Limb (tissue), 2 donors: ENCODE results near the gene RAB40C.

Experiments
- DNase-seq, 2 donors: peaks; one replicate each; pipeline ENCODE4 v3.0.0-alpha.2; 2016; ENCODE audit errors: extremely low spot score in 2 of 2

The RAB40C gene, protein sequence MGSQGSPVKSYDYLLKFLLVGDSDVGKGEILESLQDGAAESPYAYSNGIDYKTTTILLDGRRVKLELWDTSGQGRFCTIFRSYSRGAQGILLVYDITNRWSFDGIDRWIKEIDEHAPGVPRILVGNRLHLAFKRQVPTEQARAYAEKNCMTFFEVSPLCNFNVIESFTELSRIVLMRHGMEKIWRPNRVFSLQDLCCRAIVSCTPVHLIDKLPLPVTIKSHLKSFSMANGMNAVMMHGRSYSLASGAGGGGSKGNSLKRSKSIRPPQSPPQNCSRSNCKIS

DNA sequence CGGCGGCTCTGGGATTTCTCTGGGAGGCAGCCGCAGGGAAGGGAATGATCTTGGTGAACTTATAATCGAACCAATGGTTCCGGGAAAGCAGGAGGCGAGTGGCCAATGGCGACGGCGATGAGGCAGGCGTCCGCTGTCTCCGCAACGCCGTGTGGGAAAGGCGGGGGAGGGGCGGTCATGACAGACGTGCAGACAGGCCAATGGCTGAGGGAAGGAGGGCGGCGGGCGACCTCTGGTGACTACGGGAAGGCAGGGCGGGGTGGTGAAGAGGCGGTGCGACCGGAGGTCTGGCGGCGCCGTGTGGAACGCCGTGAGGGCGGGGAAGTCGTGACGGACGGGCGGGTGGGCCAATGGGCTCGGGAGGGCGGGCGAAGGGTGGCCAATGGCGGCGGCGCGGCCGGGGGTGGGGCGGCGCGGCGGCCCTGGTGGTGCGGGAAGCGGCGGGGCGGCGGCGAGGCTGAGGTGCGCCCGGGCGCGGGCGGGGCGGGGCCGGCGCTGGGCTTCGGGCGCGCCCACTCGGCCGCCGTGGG is at the start of gene RAB40C:
Gene RAB40C, plus strand, starts transcription at position 409 of the 530 bp plus-strand sequence. CDS start 226 bp downstream, outside the sequence.
- peak; percentile 97 to 100 for DNase-seq

DNA sequence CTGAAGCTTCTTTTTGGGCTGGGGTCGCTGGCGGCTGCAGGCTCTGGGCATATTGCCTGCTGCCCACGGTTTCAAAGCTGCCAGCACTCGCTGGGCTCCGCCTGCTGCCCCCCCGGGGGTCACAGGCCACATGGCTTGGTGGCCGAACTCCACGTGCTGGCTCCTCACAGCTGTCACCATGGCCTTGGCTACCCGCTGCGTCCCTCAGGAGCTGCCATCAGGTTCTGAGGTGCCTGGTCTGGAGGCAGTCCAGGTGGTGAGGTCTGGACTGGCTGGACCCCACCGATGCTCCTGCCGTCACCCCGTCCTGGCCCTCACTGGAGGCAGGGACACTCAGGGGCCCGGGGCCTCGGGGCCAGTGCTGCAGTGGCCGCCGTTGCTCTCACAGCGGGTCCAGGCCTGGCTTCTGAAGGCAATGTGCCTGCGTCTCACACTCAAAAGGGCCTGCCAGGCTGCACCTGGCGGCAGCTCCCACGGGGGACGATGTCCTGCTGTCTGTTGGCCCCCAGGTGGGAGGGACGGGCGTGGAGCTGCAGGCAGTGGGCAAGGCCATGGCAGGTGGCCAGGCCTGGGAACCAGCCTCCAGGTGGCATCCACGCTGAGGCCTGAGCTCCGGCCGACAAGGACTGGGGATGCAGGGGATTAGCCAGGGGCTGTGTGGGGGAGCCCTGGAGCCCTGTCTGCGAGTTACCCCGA is 49.1 kb upstream of the RAB40C start:
- DNase-seq, result no peak

DNA sequence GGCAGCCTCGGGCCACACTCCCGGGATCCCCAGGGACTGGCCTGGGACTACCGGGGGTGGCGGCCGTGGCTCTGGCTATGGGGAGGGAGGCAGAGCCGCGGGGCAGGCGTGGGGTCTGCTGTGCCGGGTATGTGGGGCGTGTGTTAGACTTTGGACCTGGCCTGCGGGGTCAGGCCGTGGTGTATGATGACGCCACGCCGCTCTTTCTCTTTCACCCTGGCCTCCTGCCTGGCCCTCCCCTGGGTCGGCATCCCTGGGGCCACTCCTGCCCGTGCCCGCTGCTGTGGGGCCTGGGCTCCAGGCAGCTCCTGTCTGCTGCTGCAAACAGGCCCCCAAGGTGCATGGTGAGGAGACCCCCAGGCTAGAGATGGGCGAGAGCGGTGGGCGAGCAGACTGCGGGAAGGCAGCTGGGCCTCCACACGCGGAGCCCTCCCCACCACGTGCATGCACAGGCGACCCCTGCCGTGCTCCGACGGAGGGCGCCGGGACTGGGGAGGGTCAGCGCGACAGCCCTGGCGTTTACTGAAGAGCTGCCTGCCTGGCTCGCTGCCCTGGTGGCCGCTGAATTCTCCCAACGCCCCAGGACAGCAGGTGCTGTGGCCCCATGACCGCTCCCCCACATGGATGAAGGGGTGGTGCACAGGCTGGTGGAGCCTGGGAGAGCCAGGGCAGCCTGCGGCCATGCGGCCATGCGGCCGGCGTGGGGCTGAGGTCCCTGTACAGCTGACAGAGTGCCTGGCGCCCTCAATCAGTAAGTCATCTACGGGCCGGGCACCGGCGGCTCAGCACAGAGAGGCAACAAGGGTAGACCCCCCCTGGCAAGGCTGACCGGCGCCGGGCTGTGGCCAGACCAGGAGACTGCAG is 46.3 kb upstream of the RAB40C start:
- no peak for DNase-seq

DNA sequence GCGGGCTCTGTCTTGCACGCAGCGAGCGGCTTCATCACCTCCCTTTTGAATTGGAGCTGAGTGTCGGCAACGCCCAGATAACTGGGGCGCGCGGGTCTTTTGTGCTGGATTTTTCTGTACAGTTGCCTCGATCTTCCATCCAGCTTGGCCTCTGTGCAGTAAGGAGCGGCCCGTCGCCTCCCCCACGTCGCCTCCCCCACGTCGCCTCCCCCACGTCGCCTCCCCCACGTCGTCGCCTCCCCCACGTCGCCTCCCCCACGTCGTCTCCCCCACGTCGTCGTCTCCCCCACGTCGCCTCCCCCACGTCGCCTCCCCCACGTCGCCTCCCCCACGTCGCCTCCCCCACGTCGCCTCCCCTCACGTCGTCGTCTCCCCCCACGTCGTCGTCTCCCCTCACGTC is 45.3 kb upstream of the RAB40C start:
- no peak for DNase-seq

DNA sequence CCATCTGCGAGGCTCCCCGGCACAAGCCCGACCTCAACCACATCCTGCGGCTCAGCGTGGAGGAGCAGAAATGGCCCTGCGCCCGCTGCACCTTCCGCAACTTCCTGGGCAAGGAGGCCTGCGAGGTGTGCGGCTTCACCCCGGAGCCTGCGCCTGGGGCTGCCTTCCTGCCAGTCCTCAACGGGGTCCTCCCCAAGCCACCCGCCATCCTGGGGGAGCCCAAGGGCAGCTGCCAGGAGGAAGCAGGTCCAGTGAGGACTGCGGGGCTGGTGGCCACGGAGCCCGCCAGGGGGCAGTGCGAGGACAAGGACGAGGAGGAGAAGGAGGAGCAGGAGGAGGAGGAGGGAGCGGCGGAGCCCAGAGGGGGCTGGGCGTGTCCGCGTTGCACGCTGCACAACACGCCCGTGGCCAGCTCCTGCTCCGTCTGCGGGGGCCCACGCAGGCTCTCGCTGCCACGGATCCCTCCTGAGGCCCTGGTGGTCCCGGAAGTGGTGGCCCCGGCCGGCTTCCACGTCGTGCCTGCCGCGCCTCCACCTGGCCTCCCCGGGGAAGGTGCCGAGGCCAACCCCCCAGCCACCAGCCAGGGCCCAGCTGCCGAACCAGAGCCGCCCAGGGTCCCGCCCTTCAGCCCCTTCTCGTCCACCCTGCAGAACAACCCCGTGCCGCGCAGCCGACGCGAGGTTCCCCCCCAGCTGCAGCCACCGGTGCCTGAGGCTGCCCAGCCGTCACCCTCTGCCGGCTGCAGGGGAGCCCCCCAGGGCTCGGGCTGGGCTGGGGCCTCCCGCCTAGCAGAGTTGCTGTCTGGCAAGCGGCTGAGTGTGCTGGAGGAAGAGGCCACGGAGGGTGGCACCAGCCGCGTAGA is 42.7 kb upstream of the RAB40C start:
- peak; percentile 21 to 65 for DNase-seq

DNA sequence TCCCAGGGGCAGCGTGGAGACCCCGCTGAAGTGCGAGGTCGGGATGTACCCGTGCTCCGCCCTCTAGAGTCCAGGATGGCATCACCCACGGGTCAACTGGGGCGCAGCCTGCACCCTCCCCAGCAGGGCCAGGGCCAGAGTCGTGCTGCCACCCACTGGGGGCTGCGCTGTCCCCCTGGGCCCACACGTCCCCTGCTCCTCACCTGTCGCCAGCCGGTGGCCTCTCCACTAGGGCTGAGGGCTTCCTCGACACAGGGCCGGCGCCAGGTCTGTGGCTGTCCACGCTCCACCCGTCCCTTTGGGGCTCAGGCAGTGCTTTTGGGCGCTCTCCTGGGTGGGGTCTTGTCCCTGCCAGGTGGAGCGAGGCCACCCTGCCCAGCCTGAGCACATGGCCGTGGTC is 41.3 kb upstream of the RAB40C start:
- no peak for DNase-seq

DNA sequence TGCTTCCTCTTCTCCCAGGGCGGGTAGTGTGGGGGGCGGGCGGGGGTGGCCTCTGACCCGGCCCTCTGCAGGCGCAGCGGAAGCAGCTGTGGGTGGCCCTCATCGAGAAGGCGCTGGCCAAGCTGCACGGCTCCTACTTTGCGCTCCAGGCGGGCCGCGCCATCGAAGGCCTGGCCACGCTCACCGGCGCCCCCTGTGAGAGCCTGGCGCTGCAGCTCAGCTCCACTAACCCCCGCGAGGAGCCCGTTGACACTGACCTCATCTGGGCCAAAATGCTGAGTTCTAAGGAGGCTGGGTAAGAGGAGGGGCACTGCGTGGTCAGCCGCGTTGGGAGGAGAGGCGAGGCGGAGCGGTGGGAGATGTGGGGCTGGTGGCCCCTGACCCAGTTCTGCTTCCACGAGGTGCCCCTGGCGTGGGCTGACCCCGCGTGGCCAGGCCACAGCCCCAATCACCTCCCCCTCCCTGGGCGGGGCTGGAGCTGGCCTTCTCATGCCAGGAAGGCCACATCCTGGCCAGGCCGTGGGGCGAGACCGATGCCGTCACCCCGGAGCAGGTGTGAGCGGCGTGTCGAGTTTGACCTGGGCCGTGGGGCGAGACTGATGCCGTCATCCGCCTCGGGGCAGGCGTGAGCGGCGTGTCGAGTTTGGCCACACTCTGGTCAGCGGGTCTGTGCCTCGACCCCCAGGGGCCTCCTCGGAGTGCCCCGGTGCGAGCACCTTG is 40.2 kb upstream of the RAB40C start:
- no peak for DNase-seq

DNA sequence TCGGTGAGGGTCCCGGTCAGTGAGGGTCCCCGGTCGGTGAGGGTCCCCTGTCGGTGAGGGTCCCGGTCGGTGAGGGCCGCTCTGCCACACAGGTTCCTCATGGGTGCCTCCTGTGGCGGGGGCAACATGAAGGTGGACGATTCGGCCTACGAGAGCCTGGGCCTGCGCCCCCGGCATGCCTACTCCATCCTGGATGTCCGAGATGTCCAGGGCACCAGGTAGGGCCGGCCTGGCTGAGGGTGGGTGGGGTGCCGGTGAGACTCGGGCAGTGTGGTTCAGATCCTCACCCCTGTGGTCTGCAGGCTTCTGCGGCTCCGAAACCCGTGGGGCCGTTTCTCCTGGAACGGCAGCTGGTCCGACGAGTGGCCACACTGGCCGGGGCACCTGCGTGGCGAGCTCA is 38.7 kb upstream of the RAB40C start:
- DNase-seq, result no peak

DNA sequence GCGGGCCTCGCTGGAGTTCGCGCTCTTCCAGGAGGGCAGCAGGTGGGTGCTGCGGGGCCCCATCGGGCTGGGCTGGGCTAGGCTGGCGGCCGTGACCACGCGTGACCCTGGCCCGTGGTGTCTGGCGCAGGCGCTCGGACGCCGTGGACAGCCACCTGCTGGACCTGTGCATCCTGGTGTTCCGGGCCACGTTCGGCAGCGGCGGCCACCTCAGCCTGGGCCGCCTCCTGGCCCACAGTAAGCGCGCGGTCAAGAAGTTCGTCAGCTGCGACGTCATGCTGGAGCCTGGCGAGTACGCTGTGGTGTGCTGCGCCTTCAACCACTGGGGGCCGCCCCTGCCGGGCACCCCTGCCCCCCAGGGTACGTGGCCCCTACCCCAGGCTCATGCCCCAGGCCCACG is 37.7 kb upstream of the RAB40C start:
- no peak for DNase-seq

DNA sequence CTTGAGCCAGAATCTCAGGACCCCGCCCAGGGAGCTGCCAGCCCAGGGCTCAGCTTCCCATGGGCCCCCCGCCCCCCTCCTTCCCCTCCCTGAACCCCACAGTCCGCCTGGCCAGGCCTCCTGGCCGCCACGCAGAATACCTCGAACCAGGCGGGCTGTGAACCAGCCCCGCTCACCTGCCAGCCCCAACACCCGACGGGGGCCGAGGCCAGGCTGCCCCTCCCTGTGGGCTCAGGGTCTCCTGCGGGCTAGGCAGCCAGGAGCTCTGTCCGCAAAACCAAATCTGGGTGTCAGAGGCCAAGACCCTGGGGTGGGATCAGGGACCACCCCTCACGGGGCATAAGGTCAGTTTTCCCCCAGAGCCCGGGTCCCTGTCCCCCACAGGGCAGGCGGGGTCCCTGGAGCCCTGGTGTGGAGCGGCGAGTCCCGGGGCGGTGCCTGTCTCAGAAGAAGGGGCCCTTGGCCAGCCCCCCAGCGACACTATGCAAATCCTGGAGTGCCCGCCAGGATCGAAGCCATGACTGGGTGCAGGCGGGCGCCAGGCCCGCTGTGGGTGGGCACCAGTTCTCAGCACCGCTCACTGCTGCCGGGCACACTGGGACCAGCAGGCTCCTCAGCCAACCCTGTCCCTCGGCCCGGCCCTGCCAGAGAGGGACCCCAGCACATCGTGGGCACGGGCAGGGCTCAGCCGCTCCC is 36.1 kb upstream of the RAB40C start:
- no peak for DNase-seq

DNA sequence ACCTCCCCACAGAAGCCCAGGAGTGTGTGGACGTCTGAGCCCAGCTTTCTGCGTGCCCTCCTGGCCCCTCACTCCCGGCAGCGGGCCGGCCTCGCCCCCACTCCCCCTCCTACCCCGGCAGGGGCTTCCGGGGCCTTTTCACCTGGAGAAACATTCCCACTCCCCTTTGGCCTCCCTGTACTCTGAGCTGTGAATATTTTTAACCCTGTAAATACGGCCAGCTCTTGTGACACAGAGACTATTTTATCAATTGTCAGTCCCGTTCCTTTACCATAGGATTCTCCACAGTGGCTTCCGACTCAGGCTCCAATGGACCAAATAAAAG is 35.6 kb upstream of the RAB40C start:
- DNase-seq, result no peak

DNA sequence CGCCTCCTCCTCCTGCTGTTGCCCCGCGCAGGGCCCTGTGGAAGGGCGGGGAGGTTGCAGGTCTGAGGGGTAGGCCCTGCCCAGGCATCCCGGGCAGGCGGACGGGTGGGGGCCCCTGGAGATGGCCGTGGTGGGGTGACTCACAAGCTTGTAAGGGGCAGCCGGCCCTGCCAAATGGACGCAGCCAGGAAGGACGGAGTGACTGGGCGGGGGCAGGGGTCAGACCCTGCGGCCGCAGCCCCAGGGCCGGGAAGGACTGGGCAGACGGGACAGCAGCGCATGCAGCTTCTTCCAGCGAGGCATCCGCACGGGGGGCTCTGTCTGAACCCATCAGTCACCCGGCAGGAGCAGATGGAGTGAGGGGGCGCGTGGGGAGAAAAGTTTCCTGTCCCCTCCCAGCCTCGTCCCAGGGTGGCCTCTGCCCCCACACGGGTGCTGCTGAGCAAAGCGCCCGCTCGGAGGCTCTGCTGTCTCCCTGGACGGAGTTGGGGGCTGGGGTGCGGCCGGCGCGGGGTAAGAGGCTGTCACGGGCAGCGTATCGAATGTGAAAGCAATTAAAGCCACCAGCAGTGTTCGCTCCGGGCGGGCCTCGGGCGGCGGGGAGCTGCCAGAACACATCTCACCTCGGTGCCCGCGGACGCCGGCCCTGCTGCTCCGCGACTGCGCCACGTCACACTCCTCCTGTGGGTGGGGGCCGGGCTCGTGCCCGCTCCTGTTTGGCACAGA is 35.1 kb upstream of the RAB40C start:
- DNase-seq, result no peak

DNA sequence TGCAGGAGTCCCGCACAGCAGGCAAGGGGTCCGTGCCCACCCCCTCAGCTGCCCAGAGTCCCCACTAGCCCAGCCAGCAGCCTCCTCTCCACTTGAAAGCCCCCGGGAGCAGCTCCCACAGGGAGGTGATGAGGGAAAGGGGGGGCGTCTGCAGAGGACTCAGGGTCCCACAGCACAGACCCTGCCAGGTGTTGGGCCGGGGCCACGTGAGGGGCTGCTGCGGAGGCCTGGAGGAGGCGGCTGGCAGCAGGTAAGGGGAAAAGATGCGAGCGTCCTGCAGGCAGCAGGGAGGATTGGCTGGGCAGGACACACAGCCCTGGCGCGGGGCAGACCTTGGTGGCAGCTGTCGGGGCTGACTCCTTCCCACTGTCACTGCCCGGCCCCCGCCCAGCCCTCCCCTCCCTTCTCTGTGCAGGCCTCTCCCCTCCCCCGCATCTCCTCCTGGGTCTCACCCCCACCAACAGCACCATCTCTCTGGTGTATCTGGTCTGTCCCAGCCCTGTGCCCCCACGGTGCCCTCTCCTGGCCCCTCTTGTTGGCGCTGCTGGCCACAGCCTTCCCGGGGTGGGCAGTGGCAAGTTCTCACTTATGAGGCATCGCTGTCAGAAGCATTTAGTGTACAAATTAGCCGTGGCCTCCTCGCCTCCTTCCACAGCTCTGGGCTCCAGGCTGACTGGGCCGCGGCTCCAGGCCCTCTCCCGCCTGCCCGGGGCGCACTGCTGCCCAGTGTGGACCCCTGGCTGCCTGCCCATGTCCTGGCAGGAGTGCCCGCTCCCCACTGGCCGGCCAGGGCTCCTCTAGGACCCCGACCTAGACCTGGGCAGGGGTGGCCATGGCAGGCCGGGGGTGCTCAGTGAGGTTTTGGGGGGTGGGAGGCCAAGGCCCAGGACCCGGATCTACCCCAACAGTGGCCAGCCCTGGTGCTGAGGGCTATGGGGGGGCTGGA is 34.1 kb upstream of the RAB40C start:
- no peak for DNase-seq

DNA sequence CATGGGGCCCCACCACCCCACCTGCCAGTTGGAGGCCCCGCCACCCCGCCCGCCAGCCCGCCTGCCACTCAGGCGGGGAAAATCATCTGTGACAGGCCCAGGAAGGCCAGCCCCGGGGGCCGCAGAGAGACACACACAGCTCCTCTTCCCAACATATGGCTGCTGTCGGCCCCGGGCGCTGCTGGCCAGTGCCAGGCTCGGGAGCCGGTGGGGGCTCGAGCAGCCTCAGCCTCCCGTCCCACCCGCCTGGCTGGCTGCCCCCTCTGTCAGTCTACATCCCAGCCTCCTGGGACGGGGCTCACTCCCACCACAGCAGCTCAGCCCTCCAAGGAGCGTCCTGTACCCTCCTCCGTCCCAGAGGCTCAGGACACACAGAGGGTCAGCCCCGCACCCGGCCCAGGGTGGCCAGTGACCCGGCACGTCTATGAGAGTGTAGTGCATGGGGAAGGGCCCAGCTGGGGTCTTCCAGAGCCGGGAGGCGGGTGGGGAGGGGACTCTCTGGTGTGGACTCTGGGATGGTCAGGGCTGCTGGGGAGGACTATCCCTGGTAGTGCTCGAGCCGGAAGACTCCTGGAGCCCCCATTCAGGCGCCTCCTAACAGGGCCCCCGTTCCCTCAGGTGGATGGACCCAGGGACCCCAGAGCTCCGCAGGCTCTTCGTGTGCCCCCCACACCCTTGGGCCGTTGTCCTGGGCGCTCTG is 33.2 kb upstream of the RAB40C start:
- DNase-seq, result no peak

DNA sequence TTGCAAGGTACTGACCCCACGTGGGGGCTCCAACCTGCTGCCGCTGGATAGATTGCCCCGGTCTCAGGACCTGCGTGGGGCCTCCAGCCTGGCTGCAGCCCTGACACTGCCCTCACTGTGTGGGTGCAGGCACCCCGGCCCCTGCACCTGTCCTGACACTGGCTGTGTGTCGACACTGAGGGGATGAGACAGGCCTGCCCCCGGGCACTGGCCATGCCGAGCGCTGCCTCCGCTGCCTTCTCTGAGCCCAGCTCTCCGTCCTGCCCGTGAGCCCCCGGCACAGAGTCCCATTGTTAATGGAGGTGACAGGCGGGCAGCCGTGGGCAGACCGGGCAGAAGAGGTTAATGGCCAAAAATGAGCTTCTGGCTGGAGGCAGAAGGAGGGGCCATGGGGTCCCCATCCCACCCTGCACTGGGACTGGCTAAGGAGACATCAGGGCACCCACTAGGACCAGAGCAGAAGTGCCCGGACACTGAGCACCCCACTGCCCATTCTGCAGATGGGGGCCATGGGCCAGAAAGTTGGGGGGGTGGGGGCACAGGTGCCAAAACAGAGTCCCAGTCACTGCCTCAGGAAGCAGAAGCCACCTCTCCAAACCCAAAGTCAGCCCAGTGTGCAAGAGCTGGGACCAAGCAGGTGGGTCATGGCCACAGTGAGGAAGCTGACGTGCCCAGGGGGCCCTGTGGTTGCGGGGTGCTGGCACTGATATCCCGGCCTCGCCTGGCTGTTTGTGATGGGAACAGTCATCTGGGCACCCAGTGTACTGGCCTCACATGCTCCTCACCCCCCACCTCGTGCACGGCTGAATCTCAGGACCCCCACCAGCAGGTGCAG is 32.2 kb upstream of the RAB40C start:
- DNase-seq, result no peak

DNA sequence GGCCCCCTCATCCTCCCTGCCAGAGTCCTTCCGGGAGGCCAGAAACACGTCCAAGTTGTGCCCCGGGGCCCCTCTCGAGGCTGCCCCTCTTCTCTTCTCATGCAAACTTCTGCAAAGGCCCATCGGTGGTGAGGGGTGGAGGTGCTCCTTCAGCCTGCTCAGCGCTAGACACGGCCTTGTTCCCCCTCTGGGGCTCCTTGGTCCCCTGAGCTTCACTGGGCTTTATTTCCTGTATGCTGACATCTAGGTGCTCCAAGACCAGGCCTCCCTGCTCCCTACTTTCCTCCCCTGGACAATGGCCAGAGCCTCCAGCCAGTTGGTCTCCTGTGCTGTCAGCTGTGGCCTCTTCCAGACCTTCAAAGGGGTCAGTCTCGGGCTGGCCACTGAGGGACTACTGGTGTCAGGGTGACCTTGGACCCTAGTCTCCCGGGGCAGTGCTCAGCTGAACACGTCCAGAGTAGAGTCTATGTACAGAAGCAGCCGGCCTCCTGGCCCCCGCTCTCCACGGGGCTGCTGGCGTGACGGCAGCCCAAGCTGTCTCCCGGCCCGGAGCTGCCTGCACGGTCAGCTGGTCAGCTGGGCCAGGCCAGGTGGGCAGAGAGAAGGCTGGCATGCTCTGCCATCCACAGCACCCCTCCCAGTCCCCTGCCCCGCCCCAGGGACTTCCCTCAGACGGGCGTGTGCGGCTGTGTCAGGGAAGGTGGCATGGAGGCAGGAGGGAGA is 31.4 kb upstream of the RAB40C start:
- no peak for DNase-seq
